MM.1S (cell line): ENCODE measurements around the gene POLL.

Experiments
- DNase-seq: peaks from one replicate; pipeline ENCODE4 v3.0.0-alpha.2; 2015
- H2AFZ ChIP-seq: fragments of 300-600 bp; sonication (generic); 2 replicates; pipeline ENCODE4 v1.6.0; 2016; ENCODE audit warnings: antibody characterized with exemption, low read length
- H3F3A ChIP-seq: fragments of 300-600 bp; sonication (generic); 2 replicates; pipeline ENCODE4 v1.6.1; 2016; ENCODE audit warnings: mild to moderate bottlenecking, antibody characterized with exemption, low read length, moderate library complexity, mixed read lengths; ENCODE audit not compliant: insufficient read depth
- H3K27ac ChIP-seq: fragments of 300-600 bp; sonication (generic); 2 replicates; pipeline ENCODE4 v1.5.1; 2016; ENCODE audit warnings: mild to moderate bottlenecking, low read length
- H3K27me3 ChIP-seq: fragments of 300-600 bp; sonication (generic); replicated peaks from 2 replicates; pipeline ENCODE4 v1.6.0; 2016; ENCODE audit warnings: low read length; ENCODE audit not compliant: insufficient read depth
- H3K36me3 ChIP-seq: fragments of 300-600 bp; sonication (generic); replicated peaks from 2 replicates; pipeline ENCODE4 v1.6.1; 2016; ENCODE audit warnings: mild to moderate bottlenecking, low read length, mixed read lengths; ENCODE audit not compliant: insufficient read depth
- H3K4me1 ChIP-seq: fragments of 300-600 bp; sonication (generic); 2 replicates; pipeline ENCODE4 v1.6.1; 2016; ENCODE audit warnings: low read length, mixed read lengths
- H3K4me2 ChIP-seq: fragments of 300-600 bp; sonication (generic); 2 replicates; pipeline ENCODE4 v1.6.0; 2016; ENCODE audit warnings: low read depth, low read length
- H3K4me3 ChIP-seq: fragments of 300-600 bp; sonication (generic); 2 replicates; pipeline ENCODE4 v1.5.1; 2016; ENCODE audit warnings: low read length, mixed read lengths
- H3K79me2 ChIP-seq: fragments of 300-600 bp; sonication (generic); 2 replicates; pipeline ENCODE4 v1.6.1; 2016; ENCODE audit warnings: mixed run types, low read length, mixed read lengths
- H3K9ac ChIP-seq: fragments of 300-600 bp; sonication (generic); 2 replicates; pipeline ENCODE4 v1.6.1; 2016; ENCODE audit warnings: low read length, mixed read lengths
- H3K9me2 ChIP-seq: fragments of 300-600 bp; sonication (generic); replicated peaks from 2 replicates; pipeline ENCODE4 v1.6.1; 2016; ENCODE audit warnings: mild to moderate bottlenecking, low read length, mixed read lengths; ENCODE audit not compliant: insufficient read depth
- H3K9me3 ChIP-seq: fragments of 300-600 bp; sonication (generic); replicated peaks from 2 replicates; pipeline ENCODE4 v1.6.1; 2016; ENCODE audit warnings: mild to moderate bottlenecking, low read length, mixed read lengths; ENCODE audit not compliant: insufficient read depth
- H4K20me1 ChIP-seq: fragments of 300-600 bp; sonication (generic); 2 replicates; pipeline ENCODE4 v1.6.1; 2016; ENCODE audit warnings: mild to moderate bottlenecking, low read length, moderate library complexity, mixed read lengths; ENCODE audit not compliant: insufficient read depth
- CTCF ChIP-seq: fragments of 300-600 bp; sonication (generic); IDR thresholded peaks from 2 replicates; pipeline ENCODE4 v1.5.1; 2016; ENCODE audit warnings: antibody characterized with exemption, low read length, mixed read lengths
- EZH2 ChIP-seq: fragments of 300-600 bp; sonication (generic); optimal IDR thresholded peaks from 2 replicates; pipeline ENCODE3; 2017; ENCODE audit warnings: low read depth, mild to moderate bottlenecking, antibody characterized with exemption, low read length, mixed read lengths
- EZH2phosphoT487 ChIP-seq: fragments of 300-600 bp; sonication (generic); IDR thresholded peaks from 2 replicates; pipeline ENCODE4 v1.6.1; 2018; ENCODE audit warnings: antibody characterized with exemption, low read length

Gene POLL

GRCh38 chr10:101612872-101613271 lies 24.8 kb upstream of the POLL start:
- H2AFZ ChIP-seq = no peak overlapping the region
- H3K4me3 ChIP-seq = no peak overlapping the region
- no peaks in the 10 kb centered on the region for H3K79me2 ChIP-seq
- no peaks in the 10 kb centered on the region for H3K36me3 ChIP-seq
- no peak overlapping the region for H3K27ac ChIP-seq
- no peaks in the 10 kb centered on the region for H3K4me1 ChIP-seq
- DNase-seq = no peak
- H4K20me1 ChIP-seq = no peaks in the 10 kb centered on the region
- no peaks in the 10 kb centered on the region for H3K9me2 ChIP-seq
- H3K9me3 ChIP-seq = no peaks in the 10 kb centered on the region
- no peaks in the 10 kb centered on the region for H3F3A ChIP-seq
- H3K9ac ChIP-seq = no peak overlapping the region
- no peak overlapping the region for H3K4me2 ChIP-seq
- TF ChIP-seq CTCF = no peak
- TF ChIP-seq EZH2phosphoT487 = no peak
- TF ChIP-seq EZH2 = no peak
- H3K27me3 ChIP-seq = no peaks in the 10 kb centered on the region

GRCh38 chr10:101612086-101612485 lies 24.0 kb upstream of the POLL start:
- H2AFZ ChIP-seq = no peak overlapping the region
- H3K9me3 ChIP-seq = no peaks in the 10 kb centered on the region
- H4K20me1 ChIP-seq = no peaks in the 10 kb centered on the region
- no peaks in the 10 kb centered on the region for H3F3A ChIP-seq
- H3K4me2 ChIP-seq = no peak overlapping the region
- no peaks in the 10 kb centered on the region for H3K79me2 ChIP-seq
- no peaks in the 10 kb centered on the region for H3K27me3 ChIP-seq
- no peak overlapping the region for H3K27ac ChIP-seq
- DNase-seq = no peak
- no peak overlapping the region for H3K9ac ChIP-seq
- no peaks in the 10 kb centered on the region for H3K9me2 ChIP-seq
- no peaks in the 10 kb centered on the region for H3K36me3 ChIP-seq
- TF ChIP-seq EZH2phosphoT487 = no peak
- TF ChIP-seq EZH2 = no peak
- TF ChIP-seq CTCF = no peak
- H3K4me1 ChIP-seq = no peaks in the 10 kb centered on the region
- H3K4me3 ChIP-seq = no peak overlapping the region

- Histone ChIP-seq H3K4me1 (no peaks in the 10 kb centered on the region), H3K9me3 (no peaks in the 10 kb centered on the region), H3K27me3 (no peaks in the 10 kb centered on the region), H3F3A (no peaks in the 10 kb centered on the region), H2AFZ (no peak overlapping the region), H4K20me1 (no peaks in the 10 kb centered on the region), H3K9me2 (no peaks in the 10 kb centered on the region), H3K36me3 (no peaks in the 10 kb centered on the region), H3K4me2 (no peak overlapping the region), H3K27ac (no peak overlapping the region), H3K79me2 (no peaks in the 10 kb centered on the region), H3K4me3 (no peak overlapping the region), H3K9ac (no peak overlapping the region)
- TF ChIP-seq EZH2 (no peak), CTCF (no peak), EZH2phosphoT487 (no peak)
- DNase-seq = no peak
Measured at GRCh38 chr10:101611096-101611905, 23.2 kb upstream of the POLL start.
